Stimulated activated CD8-positive, alpha-beta memory T cell treated with anti-CD3 and anti-CD28 coated beads, Interleukin-12 subunit alpha, Interleukin-12 subunit beta, amount 100 ng/mL, for 4 hours (primary cell): ENCODE data around the gene TTLL1.

Source experiments
- DNase-seq: peaks from one replicate; pipeline ENCODE4 v3.0.0-alpha.2; 2020; ENCODE audit warnings: low read depth

The TTLL1 gene

DNA sequence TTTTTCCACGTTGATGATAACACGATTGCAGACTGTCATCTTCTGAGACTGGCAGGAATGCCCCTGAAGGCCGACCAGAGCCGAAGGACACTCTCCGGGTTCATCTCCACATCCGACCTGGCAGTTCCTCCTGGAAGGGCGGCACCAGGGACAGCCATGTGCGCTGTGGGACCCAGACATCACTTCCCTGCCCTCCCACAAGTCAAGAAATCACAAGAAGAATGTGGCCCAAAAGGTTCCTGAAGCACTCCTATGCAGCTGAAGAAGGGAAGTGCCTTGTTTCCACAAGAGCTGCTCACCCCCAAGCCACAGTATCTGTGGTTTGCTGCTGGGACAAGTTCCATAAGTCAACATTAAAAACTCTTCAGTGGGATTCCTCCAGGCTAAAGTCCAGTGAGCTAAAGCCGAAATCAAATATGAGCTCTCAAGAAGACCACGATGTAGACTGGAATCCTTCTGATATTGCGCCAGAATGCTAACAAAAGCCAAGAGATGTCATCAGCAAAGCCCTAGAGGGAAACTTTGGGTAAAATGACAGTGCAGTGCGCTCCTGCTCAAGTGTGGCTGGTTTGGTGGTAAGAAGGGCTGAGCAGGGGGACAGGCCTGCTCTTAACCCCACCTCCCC is 95.4 kb downstream of the TTLL1 start:
- no peak for DNase-seq

DNA sequence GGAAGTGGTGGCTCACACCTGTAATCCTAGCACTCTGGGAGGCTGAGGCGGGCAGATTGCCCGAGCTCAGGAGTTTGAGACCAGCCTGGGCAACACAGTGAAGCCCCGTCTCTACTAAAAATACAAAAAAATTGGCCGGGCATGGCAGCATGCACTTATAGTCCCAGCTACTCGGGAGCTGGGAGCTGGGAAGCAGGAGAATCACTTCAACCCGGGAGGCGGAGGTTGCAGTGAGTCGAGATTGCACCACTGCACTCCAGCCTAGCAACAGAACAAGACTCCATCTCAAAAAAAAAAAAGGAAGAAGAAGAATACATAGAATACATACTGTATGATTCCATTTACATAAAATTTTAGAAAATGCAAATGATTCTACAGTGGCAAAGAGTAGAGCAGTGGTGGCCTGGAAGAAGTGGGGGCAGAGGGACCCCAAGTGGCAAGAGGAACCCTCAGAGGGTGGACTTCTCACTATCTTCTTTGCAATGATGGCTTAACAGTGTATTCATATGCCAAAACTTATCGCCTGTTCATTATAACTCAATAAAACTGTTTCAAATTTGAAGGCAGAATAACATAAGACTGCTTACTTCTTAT is 96.2 kb downstream of the TTLL1 start:
- no peak for DNase-seq

DNA sequence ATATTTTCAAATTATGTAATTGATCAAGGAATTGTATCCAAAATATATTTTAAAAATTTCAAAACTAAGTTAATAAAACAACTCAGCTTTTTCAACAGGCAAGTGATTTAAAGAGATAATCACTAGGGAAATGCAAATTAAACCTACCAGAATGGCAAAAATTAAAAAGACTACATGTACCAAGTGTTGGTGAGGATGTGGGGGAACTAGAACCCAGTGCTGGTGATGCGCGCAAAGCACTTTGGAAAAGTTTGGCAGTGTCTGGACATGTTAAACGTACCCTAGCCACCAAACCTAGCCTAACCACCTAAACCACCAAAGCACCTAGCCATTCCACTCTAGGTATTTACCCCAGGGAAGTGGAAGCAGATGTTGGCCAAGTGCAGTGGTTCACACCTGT is 97.1 kb downstream of the TTLL1 start:
- DNase-seq, result no peak

DNA sequence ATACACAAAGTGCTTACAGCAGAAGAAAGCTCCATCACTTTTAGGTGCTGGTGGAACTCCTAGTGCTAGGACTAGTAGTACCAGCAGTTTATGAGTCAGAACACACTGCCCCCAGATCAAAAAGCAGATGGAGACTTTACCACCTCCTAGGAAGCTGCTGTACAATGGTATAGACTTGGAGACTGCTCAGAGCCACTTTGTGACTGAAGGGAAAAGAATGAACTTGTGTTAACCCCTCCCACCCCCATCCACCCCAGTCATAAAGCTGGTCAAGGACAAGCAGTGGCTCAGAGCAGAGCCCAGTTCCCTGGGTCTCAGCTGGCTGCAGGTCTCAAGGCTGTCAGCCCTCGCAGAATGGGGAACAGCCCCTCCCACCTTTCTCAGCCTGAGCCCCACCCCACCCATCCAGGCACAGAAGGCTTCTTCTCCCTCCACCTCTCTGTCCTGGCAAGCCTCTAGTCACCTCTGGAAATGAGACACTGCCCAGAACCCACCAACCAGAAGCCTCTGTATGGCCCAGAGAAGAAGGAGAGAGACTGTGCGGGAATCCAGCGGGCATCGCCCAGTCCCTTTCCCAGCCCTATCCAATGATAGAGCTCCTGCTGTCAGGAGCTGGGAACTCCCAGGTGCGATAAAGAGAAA is 98.1 kb downstream of the TTLL1 start:
- DNase-seq, result no peak

DNA sequence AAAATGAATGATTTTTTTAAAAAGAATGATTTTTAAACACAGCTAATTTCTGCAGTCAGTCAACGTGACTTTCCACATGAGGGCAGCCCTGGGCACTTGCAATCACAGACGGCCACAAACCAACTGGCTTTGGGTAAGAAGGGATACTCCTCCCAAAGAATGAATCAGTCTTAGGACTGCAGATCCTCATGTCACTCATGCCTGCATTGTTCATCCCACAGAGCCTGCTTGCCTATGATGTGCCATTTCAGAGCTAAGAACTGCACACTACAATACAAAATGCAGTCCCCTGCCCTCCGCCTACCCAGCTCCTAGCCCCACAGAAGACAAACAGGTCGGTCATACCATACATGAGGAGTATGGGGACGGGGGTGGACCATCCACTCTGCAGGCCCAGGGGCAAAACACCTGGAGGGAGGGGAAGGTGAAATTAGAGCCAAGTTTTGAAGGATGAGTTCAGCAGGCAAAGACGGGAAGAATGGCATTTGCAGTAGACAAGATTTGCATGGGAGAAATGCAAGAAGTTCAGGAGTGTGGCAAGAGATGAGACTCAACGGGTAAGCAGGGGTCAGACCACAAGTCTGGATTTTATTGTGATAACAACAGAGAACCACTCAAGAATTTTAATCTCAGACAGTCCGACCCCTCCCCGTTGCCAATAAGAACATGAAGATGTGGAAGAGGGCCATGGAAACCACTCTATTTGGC is 98.9 kb downstream of the TTLL1 start:
- no peak for DNase-seq
